DMS 273 treated with DMSO at 0.1 percent for 48 hours (cell line): ENCODE measurements around the gene ELP5.

ENCODE experiments used
- DNase-seq: peaks from one replicate; lab custom pipeline; 2025; lab: John Stamatoyannopoulos, UW

The ELP5 gene, protein sequence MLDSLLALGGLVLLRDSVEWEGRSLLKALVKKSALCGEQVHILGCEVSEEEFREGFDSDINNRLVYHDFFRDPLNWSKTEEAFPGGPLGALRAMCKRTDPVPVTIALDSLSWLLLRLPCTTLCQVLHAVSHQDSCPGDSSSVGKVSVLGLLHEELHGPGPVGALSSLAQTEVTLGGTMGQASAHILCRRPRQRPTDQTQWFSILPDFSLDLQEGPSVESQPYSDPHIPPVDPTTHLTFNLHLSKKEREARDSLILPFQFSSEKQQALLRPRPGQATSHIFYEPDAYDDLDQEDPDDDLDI

DNA sequence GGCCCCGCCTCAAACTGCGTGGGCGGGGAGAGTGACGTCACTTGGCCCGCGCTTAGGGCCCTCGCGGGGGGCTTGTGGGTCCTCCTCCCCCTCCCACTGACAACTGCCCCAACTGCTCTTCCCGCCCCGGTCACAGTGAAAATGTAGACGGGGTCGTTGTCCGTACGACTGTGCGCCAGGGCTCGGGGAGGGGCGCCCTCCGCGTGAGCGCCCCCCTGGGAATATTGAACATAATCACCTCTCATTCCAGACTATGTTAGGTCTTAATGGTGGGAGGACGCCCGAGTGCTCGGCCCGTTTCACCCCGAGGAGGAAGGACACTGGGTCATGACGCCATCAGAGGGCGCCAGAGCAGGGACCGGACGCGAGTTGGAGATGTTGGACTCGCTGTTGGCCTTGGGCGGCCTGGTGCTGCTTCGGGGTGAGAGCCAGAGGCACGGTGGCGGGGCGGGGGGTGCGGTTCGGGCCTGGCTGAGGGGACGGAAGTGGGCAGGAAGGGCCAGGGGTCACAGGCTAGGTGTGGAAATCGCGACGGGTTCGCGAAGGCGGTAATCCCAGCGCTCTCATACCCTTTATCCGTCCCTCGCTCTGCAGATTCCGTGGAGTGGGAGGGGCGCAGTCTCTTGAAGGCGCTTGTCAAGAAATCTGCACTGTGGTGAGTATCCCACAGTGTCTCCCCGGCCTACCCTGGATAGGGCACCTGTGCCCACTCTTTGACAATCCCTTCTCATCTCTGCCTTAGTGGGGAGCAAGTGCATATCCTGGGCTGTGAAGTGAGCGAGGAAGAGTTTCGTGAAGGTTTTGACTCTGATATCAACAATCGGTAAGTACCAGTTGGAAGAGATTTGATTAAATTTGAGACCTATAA lies at the start of gene ELP5:
Gene ELP5 (plus strand): TSS at position 40 of the 868 bp plus-strand sequence. CDS start 336 bp downstream, at position 376.
- DNase-seq = peak; percentile 78

DNA sequence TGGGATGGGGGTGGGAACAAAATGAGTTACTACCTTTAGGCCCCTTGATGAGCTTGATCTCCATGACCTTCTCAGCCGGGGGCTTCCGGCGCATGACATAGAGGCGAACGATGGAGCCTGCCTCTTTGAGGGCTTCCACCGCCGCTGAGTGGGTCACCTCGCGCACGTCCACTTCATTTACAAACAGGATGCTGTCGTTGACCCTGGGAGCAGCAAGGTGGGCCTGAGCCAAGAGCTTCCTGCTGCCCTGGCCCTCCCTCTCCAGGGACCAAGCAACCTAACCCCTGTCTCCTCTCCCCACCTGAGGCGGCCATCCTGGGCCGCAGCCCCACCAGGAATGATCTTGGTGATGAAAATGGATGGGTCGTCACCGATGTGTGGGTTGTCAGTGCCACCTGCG lies 48.6 kb upstream of the ELP5 start:
- no peak for DNase-seq

DNA sequence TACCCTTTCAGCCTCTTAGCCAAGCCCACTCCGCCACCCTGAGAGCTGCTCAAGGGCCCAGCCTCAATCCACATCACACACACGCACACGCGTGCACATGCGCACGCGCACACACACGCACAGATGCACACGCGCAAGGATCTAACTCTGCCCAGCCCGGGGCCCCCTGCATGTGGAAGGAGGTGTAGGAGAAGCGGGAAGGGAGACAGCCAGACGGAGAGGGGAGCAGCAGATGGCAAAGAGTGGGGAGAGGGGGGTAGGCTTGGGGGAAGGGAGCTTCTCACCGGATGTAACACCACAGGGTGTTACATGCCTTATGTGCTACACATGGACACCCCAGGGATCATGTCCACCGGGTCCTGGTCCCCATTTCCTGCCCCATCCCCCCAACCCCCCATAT lies 47.7 kb upstream of the ELP5 start:
- DNase-seq = peak; percentile 84

DNA sequence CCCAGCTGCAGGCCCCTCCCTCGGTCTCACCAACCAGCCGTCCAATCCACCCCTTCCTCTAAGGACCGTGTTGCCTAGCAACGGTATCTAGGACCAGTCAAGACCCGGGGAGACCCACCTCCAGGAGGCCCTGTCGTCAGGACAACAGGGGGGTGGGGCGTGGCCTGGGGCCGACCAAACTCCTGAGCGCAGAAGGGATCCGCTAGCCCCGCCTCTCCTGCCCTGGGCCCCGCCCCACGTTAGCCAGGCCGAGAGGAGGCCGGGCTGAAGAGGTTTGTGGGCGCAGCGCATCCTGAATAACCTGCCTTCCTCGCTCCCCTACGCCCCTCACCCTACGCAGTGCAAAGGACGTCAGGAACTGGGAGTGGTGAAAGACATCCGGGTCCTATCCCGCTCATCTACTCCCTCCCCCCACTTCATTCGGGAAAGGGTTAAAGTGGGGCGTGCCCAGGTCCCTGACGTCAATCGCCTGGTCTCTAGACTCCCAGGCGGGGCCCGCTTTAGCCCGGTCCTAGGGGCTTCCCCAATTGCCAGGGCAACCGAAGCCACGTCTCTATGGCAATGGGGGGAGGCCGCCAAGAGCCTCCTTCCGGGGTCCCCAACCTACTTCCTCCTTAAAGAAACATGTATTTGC lies 47.1 kb upstream of the ELP5 start:
- DNase-seq = peak; percentile 88

DNA sequence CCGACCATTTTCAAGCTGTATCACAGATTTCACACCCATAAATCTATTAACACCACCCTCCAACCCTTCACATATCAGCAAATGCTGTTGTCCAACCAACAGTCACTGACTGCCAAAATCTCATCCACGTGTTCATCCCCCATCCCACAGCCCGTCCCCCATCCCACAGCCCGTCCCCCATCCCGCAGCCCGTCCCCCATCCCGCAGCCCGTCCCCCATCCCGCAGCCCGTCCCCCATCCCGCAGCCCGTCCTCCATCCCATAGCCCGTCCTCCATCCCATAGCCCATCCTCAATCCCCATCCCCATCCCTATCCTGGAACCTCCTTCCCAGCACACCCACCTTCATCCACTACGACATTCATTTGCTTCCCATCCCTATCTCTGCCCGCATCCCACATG lies 46.5 kb upstream of the ELP5 start:
- no peak for DNase-seq

DNA sequence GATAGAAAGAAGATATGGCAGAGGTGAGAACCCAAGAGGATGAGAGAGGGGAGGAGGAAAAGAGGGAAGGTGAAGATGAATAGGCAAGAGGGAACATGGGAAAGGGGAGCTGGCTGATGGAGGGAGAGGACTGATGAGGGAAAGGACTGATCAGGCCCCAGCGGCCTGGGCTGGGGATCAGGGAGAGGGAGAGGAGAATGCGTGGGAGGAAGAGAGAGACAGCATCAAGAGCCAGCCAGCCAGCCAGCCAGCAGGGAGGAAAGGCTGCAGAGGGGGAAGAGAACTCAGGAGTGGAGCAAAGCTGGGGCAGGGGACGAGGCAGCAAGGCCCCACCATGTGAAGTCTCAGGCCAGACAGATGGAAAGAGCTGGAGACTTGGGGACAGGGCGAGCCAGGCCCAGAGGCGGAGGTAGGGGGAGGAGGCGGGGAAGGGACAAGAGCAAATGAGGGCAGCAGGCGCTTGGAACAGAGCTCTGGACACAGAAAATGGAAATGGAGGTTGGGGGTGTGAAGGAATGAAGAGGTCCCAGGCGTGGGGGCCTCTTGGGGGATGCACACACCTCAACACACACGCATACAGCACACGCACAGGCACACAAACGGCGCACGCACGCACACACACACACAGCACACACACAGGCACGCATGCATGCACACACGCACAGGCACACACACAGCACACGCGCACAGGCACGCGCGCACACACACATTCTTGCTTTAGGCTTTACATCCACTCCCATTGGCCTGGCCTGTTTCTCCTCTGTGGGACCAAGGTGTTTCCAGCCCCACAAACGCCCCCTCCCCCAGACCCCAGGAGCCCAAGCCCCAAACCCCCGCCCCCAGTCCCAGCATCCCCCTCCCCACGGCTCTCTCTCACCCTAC lies 44.7 kb upstream of the ELP5 start:
- no peak for DNase-seq

DNA sequence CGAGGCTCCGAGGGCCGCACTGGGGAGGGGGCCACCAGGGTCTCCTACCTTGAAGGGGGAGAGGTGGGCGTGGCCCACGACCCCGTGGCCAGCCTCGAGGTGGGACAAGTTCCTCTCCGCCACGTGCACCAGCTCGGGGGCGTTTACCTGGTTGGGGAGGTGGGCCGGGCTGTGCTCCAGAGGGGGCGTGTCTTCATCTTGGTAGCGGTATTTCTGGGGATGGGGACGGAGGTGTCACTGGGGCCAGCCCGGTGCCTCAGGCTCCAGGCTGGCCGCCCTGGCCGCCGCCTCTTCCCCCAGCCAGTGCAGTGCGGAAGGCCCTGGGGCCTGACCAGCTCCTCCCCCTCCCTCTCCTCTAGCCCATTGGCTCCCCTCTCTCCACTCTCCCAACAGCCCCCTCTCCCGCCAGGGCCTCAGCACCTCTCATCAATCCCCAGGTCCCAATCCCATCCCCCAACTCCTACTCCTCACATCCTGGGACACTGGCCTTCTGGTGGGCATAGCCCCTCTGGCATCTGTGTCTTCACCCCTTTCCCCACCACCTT lies 43.9 kb upstream of the ELP5 start:
- no peak for DNase-seq

DNA sequence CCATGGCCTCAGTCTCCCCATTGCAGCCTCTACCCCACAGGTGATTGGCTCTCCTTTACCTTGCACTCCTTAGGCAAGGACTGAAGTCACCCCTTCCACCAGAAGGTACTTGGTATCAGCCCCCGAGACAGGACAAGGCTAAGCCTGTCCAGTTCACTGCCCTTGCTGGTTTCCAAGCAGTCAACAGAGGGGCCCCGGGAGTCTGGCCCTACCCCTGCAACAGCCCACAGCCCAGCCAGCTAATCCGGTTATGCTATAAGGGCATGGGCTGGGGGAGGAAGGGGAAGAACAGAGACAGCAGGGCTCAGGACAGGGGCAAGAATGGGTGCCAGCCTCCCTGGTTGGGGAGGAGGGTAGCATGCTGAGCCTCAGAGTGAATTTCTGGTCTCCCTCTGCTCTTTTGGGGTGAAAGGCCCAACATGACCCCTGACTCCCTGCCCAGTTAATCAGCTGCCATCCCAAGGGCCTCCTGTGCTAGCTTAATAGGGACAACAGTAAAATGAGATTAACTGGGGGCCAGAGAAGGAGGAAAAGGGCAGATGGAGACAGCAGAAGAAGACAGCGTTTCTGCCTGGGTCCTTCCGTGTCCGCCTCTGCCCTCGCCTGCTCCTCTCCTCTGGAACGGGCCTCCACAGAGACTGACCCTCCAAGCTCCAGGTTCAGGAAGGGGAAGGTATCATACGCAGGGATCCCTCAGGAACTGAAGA lies 43.1 kb upstream of the ELP5 start:
- DNase-seq = no peak

DNA sequence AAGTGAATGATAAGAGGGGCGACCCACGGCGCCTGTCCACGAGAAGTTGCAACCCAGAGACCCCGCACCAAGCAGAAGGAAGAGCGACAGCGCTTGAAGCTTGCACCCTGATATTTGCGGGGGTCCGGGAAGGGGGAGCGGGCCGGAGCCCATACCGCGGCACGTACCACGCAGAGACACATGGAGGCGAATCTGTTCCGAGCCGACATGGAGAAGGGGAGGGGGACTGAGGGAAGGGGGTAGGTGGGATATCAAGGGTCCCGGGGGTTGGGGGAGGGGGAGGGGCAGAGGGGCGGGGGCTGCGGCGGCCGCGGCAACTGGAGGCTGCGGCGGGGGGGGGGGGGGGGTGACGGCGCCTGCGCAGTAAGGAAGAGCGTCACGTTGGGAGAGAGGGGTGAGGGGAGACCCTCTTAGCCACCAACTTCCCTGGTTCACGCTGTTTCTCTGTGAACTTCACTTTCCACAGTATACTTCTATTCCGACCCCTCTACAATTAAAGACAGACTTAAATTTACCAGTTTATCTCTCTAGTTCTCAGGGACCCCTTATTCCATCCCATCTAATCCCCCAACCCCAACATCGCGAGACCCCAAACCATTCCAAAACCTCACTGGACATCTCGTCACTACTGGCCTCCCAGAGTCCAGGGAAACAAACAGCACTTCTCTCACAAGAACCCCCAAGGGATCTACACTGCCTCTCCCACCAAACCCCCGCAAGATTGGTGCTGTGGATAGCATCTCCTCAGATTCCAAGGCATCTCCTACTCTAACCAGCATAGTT lies 40.3 kb upstream of the ELP5 start:
- DNase-seq = no peak

DNA sequence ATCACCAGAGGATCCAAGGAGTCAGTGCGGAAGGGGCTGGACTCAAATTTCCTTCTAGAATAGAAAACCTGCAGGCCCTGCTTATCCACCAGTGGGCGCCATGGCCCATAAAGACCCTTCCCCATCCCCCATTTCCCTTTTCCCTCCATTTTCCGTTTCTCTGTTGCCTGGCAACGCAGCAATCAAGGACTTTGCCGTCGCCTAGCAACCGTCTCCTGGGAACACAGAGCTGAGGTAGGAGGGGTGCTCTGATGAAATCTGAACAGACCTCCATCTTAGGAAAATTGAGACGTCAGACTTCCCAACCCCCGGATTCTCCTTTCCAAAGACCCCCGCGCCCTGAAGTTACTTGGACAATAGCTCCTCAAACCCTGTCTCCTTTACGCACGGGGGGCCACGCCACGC lies 38.1 kb upstream of the ELP5 start:
- DNase-seq = peak; percentile 78

DNA sequence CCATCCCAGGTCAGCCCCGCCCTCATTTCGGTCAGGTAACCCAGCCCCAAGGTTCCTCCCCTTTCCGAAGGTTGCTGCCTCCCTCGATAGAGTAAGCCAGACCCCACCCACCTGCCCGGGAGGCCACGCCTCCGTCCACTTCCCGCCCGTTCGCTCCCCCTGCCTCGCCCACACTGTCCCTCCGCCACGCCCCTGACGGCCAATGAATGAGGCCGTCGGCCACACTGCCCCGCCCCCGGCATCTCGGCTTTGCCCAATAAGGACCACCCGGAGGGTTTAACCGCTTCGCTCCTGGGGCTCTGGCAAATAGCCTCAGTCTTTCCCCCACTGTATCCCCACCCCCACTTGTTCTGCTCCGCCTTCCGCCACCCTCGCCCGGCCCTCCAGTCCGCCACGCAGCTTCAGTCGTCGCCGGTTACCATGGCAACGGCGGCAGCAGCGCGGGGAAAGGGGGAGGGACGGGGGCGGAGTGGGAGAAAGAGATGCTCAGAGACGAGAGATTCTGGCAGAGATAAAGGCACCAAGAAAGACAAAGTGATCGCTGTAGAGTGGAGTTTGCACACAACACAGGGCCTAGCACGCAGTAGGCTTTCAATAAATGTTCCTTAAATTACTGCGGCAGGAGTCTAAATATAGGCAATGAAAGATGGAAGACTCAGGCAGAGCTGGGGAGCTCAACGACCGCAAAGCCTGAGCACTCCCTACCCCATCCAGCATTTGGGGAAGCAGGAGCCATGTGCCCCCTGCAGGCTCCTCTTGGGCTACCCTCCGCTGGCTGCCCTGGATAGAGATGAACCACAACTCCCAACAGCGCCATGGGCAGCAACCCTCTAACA lies 37.5 kb upstream of the ELP5 start:
- DNase-seq = peak; percentile 86

DNA sequence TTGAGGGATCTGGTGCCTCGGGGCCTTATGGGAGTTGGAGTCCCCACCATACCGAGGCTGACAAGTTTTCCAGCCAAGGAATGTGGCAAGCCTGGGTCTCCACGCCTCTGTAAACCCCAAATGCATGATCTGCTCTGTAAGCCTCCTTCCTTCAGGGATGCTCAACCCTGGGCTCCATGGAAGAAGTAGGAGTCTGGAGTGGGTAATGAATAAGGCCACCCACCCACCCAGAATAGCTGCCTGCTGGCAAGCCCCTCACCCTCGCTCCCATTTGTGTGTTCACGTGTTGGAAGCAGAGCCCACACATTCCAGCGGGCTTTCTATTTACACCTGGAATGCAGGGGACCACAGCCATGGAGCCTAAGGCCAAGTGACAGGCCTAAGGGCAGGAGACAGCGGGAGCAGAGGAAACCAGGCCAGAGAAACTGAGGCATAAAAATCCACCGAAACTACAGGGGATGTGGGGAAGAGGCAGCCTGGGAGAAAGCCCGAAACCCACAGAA lies 36.8 kb upstream of the ELP5 start:
- no peak for DNase-seq

DNA sequence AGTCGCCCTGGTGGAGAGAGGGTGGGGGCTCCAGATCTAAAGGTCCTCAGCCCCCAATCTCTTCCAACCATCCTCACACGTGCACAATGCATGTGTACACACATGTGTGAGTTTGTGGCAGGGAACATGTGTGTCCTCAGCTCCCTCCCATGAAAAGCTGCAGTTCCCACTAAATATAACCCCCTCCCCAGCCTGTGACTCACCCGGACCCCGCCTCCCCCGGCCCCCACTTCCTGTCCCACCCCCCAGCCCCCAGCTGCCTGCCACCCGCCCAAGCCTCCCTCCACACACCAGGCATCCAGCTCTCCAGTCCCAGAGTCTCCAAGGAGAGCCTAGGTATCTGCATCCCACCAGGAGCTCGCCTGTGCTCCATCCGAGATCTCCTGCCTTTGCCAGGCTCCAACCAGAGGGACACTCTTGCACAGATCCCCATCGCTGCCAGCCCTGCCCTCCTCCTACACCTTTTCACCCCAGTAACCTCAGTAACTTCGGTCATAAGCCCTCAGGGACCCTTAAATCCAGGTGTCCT lies 36.3 kb upstream of the ELP5 start:
- DNase-seq = no peak

DNA sequence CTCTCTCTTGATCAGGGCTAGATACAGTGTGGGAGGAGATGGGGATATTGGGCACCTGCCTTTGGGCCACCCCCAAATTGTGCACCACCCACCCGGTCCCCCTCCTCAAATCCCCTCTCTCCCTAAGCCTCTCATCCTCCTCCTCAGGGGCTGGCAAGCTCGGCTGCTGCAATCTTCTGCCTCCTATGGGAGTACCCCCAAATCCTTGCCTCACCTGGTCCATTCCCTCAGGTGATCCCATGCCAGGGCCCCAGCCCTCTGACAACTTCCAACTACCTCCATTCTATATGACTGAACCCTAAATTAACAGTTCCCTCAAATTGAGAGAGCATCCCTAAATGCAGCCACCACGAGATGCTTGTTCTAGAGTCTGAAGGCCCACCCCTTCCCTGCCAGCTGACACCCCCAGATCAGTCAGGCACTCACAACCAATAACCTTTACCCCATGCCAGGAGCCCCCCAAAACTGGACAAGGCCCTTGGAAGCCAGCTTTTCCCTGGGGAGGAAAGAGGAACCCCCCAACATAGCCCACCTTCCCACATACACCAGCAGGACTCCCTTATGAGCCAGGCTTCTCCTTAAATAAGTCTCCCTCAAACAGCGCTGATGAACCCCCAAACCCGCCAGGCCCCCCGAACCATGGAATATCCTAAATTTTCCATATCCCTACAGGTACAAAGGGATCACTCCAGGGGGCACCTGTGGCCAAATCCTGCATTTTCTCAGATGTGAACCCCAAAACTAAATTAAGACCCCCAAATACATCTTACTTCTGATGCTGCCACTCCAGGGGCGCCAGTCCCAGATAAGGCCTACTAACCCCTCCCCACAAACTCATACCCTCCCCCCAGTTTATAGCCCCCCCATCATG lies 35.5 kb upstream of the ELP5 start:
- DNase-seq = no peak

DNA sequence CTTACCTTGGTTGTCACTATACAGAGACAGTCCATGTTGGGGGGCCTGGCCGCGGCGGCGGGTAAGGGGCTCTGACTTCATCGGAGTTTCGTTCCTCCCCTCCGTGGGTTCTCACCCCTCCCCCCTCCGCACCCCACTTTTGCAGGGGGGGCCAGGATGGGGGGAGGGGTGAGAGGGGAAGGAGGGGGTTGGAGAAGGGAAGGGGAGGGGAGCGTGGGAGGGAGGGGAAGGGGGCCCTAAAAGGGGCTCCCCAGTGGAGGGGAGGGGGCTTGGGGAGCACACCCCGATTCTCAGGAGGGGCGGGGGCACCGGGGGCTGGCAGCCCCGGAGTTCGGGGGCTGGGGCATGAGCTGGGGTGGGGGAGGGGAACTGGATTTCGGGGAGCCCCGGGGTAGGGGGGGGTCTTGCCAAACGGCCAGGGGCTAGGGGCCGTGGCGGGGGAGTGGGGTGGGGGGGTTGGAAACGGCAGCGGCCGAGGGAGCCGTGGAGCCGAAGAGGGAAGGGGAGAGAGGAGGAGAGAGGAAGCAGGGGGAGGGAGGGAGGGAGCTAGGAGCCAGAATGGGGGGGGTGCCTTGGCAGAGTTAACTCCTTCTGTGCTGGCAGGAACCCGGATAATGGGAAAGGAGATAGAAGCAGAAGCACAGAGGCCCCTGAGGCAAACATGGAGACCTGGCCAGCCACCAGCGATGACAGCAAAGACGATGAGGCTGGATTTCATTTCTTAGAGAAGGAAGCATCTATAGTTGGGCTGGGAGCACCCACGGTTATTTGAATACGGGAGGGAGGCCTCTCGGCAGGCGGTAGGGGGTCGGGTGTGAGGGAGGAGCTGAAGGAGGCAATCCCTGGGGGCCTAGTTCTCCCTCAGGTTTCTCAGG lies 34.7 kb upstream of the ELP5 start:
- no peak for DNase-seq

DNA sequence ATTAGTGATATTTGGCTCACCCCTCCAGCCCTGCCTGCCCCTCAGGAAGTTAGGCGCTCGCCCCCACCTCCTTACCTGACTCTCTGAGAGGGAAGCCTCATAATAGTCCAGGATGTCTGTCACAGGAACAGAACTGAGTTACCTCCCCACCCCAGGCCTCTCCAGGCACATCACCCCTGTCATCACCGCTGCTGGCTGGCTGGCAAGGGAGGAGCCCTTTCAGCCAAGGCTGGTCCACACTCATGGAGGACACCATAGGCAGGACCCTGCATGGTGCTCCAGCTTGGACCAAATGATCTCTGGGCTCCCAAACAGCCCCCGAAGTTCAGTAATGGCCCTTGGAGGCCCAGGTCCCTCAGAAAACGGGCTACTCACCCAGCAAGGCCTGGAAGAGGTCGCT lies 33.8 kb upstream of the ELP5 start:
- no peak for DNase-seq

DNA sequence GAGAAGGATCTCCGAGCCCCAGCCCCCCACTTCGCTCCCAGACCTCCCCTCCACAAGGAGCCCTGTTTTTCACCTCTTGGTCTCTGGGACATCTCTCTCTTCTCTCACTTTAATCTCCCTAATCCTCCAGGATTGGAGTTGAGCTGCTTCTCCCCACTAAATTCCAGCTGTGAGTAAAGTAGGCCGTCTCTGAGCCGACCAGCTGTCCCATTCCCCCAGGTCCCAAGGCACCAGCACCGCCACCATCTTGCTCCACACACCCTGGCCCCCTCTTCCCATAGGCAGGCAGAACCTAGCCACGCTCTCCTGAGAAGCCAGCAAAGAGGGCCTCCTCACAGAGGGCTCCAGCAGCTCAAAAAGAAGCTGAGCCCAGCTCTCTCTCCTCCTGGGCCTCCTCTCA lies 33.3 kb upstream of the ELP5 start:
- DNase-seq = no peak
